CD4-positive, alpha-beta T cell treated with Interferon gamma for 1 hour (primary cell): ENCODE data around the gene GGN.
"Not testable (repeated sequence)": the region's sequence is repeated elsewhere in the genome, so short reads cannot be mapped to it uniquely, and the experiment has no call there.

Experiments used
- DNase-seq: peaks from one replicate; pipeline ENCODE4 v3.0.0-alpha.2; 2020

The GGN gene

DNA sequence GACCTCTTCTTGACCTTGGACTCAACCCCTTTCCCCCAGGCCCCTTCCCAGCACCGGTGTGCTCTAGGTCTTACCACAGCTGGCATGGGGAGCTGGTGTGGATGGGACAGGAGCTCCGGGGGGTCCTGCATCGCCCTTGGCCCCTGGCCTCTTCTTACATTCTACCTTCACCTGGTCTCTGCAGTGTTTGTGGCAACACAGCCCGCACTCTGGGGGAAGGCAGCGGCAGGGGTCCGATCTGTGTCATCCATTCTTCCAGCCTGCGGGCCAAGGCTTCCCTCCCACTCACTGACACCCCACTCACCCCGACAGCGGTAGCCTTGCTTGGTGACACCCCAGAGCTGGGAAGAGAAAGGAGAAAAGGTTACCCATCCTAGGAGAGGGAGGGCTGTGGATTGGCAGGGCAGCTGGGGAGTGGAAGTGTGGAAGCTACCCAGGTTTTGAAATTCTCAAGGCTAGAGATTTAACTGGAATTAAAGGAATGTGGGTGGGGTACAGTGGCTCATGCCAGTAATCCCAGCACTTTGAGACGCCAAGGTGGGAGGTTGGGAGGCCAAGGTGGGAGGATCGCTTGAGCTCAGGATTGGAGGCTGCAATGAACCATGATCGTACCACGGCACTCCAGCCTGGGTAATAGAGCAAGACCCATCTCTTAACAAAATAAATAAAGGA lies 23.3 kb upstream of the GGN start:
- no peak for DNase-seq

DNA sequence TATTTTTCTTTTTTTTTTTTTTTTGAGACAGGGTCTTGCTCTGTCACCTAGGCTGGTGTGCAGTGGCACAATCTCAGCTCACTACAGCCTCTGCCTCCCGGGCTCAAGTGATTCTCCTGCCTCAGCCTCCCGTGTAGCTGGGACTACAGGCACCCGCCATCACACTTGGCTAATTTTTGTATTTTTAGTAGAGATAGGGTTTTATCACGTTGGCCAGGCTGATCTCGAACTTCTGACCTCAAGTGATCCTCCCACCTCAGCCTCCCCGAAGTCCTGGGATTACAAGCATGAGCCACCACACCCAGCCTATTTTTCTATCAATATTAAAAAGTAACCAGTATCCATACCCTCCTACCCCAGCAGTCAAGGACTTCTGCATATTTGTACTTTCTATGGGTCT lies 22.6 kb upstream of the GGN start:
- DNase-seq = not testable (repeated sequence)

- no peak for DNase-seq
Observed at GRCh38 chr19:38409631-38410133, 21.8 kb upstream of the GGN start.

GRCh38 chr19:38405276-38405675 lies 17.4 kb upstream of the GGN start:
- no peak for DNase-seq

GRCh38 chr19:38404858-38405257 lies 17.0 kb upstream of the GGN start:
- no peak for DNase-seq

GRCh38 chr19:38402967-38403674 lies 15.3 kb upstream of the GGN start, which contains the start of gene FAM98C:
TSS of gene FAM98C (plus strand) at chr19:38403093. CDS start at chr19:38403154, 61 bp downstream.
- DNase-seq = peak; percentile 98

- no peak for DNase-seq
Observed at GRCh38 chr19:38402623-38402966, 14.8 kb upstream of the GGN start.

GRCh38 chr19:38401148-38401547 lies 13.3 kb upstream of the GGN start:
- DNase-seq = no peak

- no peak for DNase-seq
Observed at GRCh38 chr19:38400361-38400760, 12.5 kb upstream of the GGN start.

DNA sequence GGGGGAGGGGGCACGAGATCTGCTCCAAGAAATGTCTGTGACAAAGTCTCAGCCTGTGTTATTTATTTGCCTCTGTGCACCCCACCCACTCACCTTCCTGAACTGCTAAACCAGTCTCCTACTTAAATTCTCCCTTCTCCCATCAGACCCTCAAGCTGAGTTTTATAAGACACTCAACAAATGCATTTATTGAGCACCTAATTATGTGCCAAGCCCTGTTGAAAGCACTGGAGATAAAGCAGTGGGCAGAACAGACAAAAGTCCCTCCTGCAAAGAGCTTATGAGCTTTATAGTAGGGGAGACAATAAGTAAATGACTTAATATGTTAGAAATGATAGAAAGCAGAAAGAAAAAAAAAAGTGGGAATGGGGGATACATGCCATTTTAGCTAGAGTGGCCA lies 11.7 kb upstream of the GGN start:
- DNase-seq = no peak

GRCh38 chr19:38399081-38399480 lies 11.2 kb upstream of the GGN start:
- no peak for DNase-seq

DNA sequence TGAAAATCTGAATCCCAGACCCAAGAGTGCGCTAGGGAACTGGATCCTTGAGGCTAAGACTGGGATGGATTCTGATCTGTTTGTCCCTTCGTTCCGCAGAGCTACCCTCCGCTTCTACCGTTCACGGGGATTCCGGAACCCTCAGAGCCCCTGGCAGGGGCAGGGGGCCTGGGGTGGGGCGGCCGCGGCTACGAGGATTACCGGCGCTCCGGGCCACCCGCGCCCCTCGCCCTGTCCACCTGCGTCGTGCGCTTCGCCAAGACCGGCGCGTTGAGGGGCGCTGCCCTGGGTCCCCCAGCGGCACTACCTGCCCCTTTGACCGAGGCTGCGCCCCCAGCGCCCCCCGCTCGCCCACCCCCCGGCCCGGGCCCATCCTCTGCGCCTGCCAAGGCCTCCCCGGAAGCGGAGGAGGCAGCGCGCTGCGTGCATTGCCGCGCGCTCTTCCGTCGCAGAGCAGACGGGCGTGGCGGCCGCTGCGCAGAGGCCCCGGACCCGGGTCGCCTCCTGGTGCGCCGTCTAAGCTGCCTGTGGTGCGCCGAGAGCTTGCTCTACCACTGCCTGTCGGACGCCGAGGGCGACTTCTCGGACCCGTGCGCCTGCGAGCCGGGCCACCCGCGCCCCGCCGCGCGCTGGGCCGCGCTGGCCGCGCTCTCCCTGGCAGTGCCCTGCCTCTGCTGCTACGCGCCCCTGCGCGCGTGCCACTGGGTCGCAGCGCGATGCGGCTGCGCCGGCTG lies 7.7 kb upstream of the GGN start:
- peak; percentile 15 for DNase-seq

DNA sequence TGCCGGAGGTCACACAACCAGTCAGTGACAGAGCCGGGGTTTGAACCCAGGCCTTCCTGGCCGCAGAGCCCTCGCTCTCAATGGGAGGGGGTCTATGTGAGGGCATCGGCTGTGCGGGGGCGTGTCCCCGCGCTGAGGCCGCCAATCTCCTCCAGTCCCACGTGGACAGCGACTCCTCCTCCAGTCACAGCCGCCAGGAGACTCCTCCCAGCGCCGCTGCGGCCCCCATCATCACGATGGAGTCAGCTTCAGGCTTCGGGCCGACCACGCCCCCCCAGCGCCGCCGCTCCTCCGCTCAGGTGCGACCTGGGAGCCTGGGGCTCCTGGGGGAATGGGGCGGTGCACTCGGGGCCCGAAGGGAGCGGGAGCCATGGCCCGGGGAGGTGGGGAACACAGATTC lies 6.7 kb upstream of the GGN start:
- peak; percentile 77 for DNase-seq

DNA sequence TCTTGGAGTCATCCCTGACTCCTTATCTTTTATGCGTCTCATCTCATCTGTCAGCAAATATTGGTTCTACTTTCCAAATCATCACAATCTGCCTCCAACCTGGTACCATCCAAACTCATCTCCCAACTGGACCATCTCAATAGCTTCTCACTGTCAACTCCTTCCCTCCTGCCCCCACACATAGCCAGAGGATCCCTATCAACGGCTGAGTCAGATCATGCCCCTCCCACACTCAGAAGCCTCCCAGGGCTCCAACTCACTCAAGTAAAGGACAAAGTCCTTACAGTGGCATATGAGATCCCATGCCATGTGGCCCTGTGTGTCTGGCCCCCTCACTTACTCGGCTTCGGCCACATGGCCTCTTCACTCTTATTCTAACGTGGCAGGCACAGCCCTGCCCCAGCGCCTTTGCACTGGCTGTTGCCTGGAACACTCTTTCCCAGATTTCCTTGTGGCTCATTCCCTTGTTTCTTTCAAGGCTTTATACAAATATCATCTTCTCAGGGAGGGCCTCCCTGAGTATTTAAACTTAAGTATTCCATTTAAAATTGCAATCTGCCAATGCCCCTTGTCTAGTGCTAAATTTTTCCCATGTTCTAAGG lies 5.0 kb upstream of the GGN start:
- DNase-seq = no peak

- DNase-seq = no peak
Observed at GRCh38 chr19:38391911-38392464, 4.2 kb upstream of the GGN start.

DNA sequence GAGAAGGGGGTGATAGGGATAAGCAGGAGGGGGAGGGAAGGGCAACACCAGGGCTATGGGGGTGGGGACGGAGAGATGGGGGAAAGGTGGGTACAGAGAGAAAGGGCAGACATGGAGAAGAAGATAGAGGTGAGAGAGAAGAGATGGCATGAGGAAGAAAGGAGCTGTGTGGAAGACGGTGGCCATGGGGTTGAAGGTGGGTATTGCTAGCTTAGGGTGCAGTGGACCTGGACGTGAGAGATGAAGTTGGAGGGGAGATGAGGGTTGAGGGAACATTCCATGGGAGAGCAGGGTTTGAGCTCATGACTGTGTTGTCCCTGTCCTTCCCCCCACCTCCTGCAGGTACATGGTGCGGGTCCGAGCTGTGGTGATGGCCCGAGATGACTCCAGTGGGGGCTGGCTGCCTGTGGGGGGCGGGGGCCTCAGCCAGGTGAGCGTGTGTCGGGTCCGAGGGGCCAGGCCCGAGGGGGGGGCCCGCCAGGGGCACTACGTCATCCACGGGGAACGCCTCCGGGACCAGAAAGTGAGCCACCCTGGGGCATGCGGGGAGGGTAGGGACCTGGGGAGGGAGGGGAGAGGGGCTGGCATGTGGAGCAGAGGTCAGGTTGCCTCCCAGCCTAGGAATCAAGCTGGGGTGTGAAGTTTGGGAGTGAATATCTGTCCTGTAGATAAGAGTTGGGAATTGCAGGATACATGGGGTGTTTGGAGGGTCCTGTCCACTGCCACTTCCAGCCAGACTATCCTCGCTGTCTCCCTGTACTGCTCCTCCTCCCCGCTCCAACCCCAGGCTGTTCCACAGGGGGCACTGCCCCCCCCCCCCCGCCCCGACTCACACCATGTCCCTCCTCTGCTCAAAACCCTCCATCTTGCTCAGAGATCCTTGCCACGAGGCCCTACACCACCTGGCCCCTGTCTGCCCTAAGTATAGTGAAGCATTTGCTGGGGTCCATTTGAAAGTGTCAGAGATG lies 2.4 kb upstream of the GGN start:
- DNase-seq = no peak

DNA sequence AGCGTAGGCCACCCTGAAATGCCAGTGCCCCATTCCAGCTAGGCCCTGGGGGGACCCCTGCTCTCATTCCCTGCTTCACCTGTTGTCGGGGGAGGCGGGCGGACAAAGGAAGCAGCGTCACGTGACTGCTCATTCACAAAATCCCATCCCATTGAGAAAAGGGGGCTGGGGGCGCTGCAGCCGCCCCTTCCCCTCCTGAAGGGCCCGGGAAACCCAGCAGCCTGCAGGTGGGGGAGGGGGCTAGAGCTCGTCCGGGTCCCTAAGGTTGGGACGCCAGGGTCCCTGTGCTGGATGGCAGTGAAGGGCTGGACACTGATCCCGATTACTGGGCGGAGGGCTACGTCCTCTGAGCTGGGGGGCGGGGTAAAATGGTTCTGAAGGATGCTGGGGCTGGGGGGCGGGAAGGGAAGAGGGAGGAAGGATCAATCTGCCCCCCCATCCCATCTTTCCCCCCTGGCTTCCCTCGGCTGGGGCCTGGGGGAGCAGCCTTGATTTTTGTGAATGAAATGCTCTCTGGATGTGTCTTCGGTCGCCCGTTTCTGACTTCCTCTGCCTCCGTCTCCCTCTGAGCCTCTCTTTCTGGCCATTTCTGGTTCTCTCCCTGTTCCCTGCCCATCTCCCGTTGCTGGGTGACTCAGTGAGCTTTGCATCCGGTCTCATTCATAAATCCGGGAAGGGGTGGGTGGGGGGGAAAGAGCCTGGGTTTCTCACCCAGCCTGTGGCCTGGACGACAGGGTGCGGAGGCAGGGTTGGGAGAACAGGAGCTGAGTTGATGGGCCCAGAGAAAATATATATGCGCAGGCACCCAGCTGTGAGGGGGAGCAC lies 1.5 kb upstream of the GGN start:
- no peak for DNase-seq

GRCh38 chr19:38388349-38389100 lies 691 bp upstream of the GGN start, which contains the start of gene SPRED3:
TSS of gene SPRED3 (plus strand) at chr19:38388697. CDS start at chr19:38390303, 1,606 bp downstream.
- DNase-seq = no peak

DNA sequence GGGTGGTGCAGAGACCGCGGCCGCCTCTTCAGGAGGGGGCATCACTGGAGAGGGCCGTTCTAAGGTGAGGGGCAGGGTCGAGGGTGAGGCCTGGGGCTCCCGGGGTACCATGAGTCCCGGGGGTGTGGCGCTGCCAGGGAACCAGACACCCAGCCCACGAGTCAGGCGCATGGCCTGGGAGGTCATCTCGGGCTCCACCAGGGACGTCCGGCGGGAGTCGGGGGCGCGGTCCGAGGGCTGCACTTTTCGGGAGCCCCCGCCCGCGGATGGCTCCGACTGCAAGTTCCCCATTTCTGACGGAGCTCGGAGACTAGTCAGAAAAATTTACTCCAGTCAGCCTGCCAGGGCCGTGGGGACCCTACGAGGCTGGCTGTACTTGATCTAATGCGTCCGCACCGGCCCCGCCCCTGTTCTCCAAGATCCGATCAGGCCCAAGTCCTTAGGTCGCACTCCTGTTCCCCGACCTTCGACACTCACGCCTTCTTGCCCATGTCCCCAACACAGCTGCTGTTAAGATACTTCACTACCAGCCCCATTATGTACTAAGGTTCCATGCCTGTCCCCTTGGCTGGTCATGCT lies 774 bp downstream of the GGN start:
- peak; percentile 14 for DNase-seq
